ENCODE results near the gene CTNND2.

GRCh38 chr5:11361768-11362167 is 542.5 kb downstream of the CTNND2 start:
- TF ChIP-seq CTCF (IDR thresholded peaks at IDR 0.05) = no peak
- TF ChIP-seq POLR2A (IDR thresholded peaks at IDR 0.05) = no peak
- no peak for TF ChIP-seq POLR2AphosphoS5 (IDR thresholded peaks at IDR 0.05)
